ENCODE data around the gene GRK3.

The GRK3 gene

DNA sequence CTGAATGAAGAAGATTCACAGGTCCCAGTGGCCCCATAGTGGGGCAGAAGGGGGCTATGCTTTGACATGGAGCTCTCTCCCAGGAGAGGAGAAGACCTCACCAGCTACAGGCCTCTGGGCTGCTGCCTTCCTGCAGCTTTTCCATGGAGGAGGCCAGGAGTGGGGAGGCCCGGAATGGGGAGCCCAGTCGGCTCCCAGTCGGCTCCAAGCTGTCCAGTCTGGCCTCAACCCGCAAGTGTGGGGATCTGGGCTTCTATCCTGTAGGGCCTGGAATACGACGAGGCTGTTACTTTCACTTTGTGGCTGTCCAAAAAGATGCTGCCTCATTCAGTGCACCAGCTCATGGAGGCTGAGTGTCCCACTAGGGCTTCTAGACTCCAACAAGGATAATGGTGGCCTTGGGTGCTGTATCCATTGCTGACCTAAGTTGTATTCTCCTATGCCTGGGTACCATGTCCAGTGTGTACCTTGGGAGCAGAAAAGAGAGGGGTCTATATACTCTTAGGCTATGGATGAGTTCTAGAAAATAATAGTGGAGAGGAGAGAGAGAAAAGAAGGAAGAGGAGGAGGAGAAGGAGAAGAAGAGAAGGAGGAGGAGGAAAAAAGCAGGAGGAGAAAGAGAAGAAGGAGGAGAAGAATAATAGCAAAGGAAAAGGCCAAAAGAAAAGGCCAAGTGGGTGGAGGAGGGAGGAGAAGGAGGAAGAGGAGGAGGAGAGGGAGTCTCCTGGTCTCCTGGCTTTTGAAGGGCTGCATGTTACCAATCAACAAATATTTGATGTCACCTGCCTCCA, 178.6 kb downstream of the GRK3 start:
- no peak for DNase-seq

DNA sequence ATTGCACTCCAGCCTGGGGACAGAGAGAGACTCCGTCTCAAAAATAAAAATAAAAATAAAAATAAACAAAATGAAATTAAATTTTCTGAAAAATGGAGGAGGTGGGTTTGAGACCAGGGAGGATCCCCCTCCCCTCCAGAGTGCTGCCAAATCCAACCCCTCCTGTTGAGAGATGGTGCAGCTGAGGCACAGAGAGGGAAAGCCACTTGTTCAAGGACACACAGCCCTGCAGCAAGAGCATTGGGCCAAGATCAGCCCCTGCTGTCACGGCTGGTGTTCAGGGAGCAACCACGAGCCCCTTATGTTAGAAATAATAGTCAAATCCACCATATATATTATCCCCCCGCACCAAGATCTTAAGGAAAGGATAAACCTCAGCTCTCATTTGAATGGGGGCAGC, 180.2 kb downstream of the GRK3 start:
- no peak for DNase-seq

GRCh38 chr22:25745341-25746011, 181.0 kb downstream of the GRK3 start:
- DNase-seq = no peak

DNA sequence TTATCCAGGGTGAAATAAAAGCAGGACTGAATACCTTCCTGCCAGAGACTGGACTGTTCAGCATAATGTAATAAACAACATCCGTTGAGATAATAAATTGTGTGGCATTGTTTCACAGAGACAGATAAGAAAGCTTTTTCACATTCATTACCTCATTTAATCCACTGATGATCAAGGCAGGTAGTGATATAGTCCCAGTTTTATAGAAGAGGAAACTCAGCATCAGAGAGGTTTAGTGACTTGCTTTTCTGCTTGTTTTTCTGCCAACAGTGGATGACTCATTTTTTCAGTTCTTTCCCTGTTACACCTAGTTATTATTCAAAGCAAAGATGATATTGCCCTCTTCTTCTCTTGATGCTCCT, 181.5 kb downstream of the GRK3 start:
- no peak for DNase-seq

- no peak for DNase-seq
Observed at GRCh38 chr22:25747245-25747944, 182.9 kb downstream of the GRK3 start.

- no peak for DNase-seq
Observed at GRCh38 chr22:25748140-25748539, 183.7 kb downstream of the GRK3 start.

- DNase-seq = no peak
Observed at GRCh38 chr22:25748704-25749103, 184.2 kb downstream of the GRK3 start.

DNA sequence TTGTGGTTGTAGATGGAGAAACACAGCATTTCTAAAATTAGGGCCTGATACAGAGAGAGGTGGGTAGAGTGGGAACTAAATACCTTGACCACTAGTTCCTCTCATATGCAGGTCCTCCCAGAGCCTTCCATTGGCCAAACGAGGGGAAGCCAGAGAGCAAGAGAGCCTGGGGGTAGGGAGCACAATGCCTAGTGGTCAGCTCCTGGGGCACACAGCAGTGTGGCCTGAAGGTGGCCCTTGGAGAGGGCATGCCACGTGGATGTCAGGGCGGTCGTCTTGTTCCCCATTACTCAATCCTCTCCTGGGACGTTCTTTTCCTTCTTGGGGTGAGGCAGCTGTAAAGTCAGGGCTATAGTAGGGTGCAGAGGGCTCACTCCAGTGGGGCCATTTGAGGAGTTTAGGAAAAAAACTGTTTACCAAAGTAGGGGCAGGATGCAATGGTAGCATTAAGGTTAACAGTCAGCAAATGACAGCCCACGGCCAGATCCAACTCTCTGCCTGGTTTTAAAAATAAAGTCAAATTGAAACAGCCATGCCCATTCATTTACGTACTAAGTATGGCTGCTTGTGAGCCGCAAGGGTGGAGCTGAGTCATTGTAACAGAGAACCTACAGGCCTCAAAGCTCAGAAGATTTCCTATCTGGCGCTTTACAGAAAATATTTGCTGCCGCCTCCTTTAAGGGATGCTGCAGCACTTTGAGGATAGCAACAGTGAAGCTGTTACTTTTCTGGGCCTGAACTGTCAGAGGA, 185.1 kb downstream of the GRK3 start:
- no peak for DNase-seq

GRCh38 chr22:25750569-25751173, 186.2 kb downstream of the GRK3 start:
- no peak for DNase-seq

DNA sequence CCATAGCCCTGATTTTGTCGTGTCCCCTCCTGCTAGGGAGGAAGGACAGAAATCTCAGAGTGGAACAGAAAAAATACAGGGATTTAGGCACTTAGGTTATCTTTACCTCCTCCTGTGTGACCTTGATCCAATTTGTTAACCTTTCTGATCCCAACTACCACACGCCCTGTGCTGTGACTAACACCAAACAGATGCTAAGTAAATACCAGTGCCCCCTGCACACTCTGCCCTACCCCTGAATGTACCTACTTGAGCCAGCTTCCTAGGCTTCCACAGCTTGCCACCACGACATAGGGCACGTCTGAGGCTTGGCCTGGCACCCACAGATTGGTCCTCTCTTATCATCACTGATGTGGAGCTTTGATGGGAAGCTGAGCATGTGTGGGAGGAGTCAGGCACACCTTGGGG, 186.7 kb downstream of the GRK3 start:
- DNase-seq = no peak

- no peak for DNase-seq
Observed at GRCh38 chr22:25752615-25753214, 188.2 kb downstream of the GRK3 start.

- no peak for DNase-seq
Observed at GRCh38 chr22:25753252-25753651, 188.8 kb downstream of the GRK3 start.

DNA sequence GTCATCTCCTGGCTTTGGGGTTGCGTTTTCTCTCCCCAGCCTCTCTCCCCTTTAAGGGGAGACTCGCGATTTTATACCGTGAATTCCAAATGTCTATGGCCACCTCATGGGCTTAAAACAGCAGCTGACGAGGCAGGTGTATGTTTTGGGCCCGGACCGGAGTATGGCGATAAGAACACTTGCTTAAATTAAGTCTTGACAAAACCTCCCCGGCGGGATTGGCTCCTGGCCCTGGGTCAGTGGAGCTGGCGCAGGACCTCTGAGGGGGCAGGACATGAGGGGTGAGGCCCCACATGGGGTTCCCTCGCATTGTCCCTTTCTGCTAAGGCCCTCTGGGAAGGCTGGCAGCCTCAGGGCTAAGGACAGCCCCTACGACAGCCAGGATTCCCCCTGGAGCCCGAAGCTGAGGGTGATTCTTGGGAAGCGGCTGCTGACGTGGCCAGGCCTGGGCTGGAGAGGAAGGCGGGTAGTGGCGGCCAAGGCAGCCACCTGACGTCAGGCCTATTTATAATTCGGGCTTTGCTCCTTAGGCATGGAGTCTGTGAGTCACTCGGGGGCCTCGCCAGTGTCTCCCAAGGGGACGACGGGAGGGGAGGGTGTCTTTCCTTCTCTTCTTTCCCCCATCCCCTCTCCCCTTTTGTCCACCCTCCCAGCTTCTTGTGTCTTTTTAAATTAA, 190.2 kb downstream of the GRK3 start:
- DNase-seq = no peak

GRCh38 chr22:25757686-25758085, 193.2 kb downstream of the GRK3 start:
- DNase-seq = no peak

DNA sequence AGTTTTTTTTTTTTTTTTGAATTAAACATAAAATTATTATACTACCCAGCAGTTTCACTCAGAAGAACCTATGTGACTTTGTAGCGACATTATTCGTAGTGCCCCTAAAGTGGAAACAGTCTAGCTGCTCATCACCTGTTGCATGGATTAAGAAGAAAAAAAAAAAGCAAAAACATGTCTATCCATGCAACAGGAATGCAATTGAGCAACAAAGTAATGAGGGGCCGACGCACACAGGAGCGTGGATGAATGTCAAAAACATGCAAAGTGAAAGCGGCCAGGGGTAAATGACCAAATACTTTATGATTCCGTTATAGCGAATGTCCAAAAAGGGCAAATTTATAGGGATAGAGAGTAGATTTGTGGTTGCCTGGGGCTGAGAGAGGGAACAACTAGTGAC, 193.8 kb downstream of the GRK3 start:
- DNase-seq = no peak

DNA sequence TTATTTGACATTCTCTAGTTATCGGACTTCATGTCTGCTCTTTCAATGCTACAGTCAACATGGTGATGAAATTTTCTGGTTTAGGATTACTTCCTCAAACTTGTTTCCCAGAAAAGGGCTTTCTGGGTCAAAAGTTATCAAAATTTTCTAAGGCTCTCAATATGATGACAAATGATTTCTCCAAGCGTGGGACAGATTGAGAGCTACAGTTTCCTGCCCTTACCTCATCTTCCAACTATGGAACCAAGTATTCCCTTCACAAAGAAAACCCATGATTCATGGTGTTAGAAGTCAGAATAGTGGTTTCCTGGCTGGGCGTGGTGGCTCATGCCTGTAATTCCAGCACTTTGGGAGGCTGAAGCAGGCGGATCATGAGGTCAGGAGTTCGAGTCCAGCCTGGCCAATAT, 195.4 kb downstream of the GRK3 start:
- DNase-seq = no peak

DNA sequence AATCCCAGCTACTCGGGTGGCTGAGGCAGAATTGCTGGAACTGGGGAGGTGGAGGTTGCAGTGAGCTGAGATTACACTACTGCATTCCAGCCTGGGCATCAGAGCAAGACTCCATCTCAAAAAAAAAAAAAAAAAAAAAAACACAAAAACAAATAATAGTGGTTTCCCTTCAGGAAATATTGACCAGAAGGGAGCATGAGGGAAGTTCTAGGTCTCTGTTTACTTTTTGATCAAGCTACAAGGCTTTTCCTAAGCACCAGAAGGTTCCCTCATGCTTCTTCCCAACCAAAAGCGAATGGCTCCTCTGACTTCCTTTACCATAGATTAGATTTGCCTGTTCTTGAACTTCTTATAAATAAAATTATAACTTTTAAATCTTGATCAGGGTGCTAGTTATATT, 195.8 kb downstream of the GRK3 start:
- DNase-seq = no peak

DNA sequence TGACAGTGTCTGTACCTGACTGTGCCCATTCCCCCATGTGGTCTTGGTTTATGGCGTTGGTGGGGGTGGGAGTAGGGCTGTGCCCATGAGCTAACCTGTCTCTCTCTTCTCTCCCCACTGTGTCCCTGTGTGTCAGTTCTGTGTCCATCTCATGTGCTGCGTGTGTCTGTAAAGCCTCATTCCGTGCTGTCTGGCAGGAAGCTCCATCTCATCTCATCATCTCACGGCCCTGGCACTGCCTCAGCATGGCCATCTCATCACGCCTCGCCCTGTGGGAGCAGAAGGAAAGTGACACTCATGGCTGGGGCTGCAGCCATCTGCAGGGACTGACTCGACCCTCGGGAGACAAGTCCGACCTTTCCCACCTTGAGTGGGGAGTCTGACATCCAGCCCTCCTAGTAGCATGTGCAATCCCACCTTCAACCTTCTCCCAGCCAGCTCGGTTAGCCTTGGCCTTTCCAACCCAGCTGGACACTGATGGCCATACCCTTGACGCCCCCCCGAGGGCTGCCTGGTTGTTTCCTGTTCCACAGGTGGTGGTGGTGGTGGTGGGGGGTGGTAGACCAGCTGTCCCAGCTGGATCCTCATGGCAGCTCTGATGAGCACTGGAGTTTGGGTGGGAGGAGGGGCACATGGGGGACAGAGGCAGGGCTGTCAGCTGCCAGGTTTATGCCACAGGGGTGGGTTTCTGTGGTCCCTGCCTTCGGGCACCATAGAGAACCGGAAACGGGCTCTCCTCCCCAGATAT, 196.5 kb downstream of the GRK3 start:
- DNase-seq = no peak

DNA sequence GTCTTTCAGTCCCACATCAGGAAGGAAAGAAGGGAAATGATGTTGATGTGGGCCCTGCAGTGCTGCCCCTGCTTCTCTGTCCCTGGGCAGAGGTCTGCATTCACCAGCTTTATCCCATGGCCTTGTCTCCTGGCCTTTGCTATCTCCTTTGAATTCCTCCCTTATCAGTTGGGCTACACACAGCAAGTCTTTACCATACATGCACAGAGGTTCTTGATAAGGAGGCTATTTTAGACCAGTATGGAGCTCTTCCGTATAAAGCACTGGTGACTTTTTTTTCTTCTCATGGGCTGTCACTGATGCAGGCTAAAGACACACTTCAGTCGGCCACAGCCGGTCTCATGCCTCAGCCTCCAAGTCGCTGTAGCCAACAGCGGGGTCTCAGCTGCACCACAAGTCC, 197.7 kb downstream of the GRK3 start:
- no peak for DNase-seq

DNA sequence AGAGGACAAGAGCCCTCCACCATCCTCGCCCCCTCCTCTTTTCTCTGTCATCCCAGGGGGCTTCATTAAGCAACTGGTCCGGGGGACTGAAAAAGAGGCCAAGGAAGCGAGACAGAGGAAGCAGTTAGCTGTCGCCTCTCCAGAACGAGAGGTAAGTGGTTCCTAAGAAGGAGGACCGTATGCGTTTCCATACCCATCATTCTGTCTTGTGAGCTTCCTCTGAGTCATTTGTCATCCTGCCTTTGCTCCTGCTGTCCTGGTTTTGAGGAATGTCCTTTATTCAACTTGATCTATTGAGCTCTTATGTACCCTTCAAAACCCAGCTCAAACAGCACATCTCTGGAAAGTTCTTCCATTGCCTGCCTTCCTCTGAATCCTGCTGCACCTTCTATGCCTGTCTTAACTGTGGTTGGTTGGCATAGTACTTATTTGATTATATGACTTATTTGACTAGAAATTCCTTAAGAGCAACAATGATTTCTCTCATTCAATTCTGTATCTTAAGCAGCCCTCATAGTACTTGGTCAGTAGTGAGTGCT, 198.8 kb downstream of the GRK3 start:
- no peak for DNase-seq

Measured in stimulated activated CD4-positive, alpha-beta T cell treated with anti-CD3 and anti-CD28 coated beads, Interleukin-4, amount 100 ng/mL, for 1 hour (primary cell).